Hematopoietic multipotent progenitor cell treated with erythropoietin and hydrocortisone succinate and interleukin-3 and kit ligand, for 15 days (in vitro differentiated cells): ENCODE results near the gene CDC42EP4.
"Not testable (repeated sequence)": the region's sequence is repeated elsewhere in the genome, so short reads cannot be mapped to it uniquely, and the experiment has no call there.

ENCODE experiments used
- DNase-seq: peaks from one replicate; pipeline ENCODE4 v3.0.0-alpha.2; 2015; ENCODE audit warnings: low spot score

Gene CDC42EP4

DNA sequence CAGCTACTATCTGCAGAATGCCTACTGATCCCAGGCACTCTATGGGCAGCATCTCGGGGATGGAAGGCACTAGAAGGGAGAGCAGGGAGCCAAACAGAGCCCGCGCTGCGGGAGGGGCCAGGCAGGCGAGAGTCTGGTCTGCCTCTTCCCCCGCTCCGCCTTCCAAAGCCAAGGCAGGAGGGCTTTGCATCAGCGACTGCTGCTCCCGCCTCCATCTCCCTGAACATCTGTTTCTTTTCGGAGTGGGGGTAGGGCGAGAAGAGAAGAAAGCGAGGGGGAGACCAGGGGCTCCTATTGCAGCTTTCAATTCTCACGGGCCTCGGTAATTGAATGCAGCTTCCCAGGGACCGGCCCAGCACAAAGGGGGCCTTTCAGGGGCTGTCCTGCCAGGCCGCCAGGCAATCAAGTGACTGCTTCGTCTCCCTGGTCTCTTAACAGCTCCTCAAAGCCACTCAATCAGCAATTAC, 31.4 kb upstream of the CDC42EP4 start:
- no peak for DNase-seq

DNA sequence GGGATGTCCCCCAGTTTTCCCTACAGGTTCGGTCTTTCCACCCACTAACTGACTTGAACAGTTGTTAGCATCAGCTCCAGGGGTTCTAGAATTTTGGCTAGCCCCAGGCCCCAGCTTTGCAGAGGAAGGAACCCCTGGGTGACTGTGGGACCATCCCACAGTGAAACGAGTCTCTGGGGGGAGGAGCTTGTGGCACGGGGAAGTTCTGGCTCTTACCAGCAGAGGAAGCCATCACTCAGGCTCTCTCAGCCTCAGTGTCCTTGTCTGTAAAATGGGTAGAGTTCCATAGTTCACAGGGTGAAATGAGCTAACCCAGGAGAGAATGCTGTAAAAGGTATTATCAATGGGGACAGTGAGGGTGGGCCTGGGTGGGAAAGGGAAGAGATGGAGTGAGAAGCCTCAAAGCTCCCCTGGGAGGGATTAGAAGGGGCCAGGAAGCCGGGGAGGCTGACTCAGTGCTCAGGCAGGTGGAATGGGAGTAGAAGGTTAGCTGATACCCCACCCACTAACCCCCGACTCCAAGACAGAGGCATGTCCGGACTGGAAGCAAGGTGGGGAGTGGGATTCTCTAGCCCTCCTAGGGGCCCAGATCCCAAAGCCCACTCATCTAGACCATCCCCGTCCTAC, 30.9 kb upstream of the CDC42EP4 start:
- DNase-seq, result no peak

DNA sequence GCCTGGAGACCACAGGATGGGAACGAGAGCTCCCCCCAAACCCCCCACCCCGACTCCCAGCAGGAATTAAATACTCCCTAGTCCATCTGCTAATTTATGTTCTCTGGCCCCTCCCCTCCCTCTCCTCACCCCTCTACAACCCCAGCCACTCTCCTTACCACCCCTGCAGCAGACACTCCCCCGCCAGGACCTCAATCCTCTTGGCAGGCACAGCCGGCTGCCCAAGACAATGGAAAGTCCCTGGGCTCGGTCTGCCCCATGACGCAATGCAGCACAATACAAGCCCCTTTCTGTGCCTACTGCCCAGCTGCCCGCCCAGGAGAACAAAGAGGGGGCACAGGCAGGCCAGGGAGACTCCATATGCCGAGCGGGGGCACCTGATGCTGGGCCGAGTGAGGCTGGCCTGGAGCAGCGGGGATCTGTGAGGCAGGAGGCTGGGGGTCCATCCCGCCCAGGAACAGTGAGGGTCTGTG, 30.3 kb upstream of the CDC42EP4 start:
- no peak for DNase-seq

DNA sequence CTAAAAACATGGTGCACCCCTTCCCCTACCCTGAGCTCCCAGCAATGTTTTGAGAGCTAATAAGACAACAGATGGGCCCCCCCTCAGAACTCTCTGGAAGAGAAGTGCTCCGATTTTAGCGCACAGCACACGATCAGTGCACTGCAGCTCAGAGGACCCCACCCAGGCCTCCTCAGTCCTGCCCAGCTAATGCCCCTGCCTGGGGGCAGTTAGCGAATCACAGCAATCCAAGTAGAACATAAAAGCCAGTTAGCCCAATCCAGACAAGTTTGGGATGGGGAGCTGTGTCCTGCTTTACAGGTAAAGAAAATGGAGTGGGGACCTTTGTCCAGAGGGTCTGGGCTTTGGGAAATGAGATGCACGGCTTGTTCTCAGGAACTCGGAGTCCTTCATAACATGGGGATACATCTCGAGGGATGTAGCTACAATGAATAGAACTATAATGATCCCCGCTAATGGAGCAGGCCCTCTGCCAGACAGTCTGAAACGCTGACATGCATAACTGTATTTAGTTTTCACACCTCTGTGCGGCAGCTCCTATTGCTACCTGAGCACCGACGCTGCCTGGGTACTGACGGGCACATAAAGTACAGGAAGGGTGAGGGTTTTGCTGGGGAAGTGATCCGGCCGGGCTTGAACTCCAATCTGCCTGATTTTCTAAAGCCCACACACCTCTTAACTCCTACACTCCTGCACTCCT, 29.7 kb upstream of the CDC42EP4 start:
- DNase-seq, result no peak

DNA sequence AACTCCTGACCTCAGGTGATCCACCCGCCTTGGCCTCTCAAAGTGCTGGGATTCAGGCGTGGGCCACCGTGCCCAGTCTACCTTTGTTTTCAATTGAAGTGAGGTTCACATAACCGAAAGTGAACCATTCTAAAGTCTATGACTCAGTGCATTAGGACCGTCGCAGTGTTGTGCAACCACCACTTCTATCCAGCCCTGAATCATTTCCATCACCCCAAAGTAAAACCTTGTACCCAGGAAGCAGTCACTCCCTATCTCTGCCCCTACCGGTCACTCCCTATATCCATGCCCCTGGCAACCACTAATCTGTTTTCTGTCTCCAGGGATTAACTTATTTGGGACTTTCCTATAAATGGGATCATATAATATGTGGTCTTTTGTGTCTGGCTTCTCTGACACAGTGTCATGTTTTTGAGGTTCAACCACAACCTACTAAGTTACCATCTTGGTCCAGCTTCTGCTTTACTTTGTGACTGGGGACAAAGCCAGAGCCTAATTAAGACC, 28.3 kb upstream of the CDC42EP4 start:
- no peak for DNase-seq

DNA sequence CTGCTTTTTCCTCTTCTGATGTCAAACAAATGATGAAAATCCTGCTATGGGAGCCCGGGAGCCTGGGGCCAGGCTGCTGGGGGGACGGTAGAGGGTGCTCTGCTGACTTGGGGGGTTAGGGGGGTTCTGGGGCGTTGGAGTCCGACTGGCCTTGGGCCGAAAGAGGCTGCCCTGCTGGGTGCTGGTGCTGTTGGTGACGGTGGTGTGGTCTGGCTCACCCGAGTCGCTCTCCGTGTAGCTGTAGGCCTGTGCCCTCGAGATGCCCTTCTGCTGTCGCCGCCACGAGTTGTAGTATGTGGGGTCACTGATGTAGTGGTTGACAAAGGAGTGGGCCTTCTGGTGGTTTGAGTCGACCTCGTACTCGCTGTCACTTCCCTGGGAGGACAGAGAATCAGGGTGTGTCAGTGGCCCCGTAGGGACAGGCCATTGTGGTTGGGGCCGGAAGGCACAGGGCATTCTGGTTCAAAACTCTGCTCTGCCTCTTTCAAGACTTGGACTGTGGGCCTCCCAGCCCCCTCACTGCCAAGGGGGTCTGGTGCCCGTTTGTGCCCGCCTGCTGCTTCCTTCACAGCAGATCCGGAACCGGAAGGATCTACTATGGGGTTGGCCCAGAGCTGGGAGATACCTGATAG, 26.9 kb upstream of the CDC42EP4 start:
- no peak for DNase-seq

DNA sequence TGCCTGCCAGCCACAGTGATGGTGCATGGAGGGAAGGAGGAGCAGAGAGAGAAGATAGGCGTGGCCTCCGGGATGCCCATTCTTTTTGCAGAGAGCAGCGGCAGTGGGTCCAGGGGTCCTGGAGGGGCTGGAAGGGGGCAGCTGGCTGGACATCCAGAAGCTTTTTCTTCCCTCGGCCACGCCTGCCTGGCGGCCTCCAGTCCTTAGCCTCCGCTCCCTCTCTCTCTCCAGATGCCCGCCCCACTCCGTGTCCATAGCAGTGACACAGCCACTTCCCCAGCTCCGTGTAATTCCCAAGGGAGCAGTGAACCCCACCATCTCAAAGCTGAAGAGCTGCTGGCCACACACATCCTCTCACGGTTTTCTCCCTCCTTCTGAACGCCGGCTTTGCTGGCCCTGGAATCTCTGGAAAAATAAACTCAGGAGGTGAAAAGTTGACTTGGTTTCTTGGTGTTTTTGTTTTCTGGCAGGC, 26.3 kb upstream of the CDC42EP4 start:
- DNase-seq, result no peak

DNA sequence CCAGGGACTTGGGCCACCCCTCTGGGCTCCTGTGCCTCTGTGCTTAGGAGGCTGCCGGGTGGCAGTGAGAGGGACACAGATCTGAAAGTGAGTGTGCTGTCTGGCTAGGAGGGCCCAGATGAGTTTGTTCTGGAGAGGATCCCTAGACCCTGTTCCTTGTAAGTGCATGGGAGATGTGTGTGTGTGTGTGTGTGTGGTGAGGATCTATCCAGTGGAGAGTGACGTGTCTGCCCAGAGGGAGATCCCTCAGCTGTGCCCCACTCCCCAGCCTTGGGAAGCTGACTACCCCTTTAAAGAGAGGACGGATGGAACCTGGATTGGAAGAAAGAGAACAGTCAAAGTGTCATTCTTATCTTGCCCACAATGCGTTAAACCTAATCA, 25.5 kb upstream of the CDC42EP4 start:
- DNase-seq, result no peak

DNA sequence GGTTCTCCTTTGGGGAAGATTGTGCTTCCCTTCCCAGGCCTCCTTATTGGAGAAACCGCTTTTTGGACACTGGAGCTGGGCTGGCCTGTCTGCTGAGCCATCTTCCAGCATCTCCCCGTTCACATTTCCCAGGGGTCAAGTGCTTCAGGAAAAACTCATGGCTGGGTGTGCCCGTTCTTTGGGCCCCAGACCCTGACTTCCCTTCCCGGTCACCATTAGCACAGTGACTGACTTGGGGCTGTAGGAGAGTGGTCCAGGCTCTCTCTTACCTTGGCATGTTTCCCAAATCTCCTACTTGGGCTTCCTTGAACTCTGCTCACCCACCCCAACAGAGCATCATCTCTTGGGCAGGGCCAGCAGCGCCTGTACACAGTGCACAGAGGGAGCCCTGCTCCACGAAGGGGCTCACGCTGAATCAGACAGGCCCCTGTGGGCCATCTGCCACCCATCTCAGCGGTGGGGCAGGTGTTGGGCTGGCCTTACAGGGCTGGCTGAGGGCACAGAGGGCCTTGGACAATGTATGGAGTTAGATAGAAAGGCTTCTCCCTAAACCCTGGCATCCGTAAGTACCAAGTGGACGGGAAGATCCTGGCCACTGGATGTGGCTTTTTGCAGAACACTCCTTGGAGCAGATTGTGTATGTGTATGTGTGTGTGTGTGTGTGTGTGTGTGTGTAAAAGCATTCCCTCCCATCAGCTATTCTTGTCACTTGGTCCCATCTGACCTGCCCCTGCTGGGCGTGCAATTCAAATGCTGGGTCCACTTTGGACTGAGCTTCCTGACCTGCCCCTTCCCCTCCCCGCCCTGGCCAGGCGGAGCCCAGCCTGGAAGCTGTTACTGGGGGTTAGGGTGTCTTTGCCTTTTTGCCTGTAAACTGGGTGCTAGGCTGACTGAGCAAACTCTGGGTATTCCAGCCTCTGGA, 24.9 kb upstream of the CDC42EP4 start:
- no peak for DNase-seq

DNA sequence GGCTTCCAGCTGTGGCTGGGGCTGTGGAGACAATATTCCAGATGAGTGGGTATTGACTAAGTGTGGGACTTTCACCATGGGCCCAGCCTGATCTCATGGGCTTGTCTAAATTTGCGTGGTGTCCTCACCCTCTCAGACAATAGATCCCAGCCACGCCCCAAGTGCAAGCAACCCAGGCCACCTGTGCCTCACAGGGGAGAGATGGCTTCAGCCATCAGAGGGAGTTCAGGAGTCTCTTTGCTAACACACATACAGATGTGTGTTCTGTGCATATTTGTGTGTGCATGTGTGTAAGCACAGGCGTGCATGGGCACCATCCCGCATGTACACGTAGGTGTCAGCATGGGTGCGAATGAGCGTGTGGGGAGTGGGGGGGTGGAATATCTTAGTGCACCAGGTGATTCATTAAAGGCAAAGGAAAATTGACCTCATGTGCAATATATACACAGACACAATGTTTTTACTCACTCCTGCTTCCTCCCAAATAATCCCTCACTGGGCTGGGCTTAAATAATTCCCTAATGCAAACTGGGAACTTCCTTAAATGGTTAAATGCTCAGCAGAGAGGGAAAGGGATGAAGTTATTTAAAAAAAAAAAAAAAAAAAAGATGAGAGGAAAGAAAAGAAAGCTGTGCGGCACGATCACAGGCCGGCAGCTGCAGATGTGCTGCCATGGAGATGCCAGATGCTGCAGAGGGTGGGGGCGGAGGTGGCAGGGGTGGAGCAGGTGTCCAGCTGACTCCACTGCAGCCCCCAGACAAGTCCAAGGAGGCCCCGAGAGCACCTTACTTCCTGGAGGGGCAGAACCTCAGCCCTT, 24.0 kb upstream of the CDC42EP4 start:
- DNase-seq, result no peak

DNA sequence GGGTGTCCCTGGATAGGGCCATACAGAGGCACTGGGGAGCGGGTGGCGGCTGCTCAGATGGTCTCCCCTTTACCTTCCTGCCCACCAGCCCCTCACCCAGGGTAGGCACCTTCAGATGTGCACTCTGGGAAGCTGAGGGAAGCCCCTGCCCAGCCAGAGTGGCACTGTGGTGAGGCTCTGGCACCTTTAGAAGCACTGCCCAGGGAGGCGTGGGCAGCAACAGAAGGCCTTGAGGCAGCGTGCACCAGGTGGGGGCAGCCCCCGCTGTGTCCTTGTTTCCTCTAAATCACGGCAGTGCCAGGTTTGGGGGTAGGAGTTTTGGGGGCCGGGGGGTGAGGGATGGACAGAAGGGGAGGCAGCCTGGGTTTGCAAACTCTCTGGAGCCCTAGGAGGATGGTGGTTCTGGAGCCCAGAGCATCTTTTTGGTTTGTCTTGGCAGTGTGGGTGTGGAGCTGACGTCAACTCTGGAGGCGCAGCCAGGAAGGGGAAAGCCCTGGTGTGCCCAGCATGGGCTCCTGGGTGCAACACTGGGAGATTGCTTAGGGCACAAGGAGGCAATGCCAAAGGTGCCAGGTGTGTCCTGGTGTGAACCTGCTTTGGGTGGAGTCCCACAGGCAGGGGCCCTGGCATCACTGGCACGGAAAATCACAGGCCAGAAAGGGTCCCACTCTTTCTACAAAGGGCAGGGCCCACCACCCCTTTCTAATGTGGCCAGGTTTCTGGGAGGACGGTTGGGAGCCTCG, 23.1 kb upstream of the CDC42EP4 start:
- no peak for DNase-seq

DNA sequence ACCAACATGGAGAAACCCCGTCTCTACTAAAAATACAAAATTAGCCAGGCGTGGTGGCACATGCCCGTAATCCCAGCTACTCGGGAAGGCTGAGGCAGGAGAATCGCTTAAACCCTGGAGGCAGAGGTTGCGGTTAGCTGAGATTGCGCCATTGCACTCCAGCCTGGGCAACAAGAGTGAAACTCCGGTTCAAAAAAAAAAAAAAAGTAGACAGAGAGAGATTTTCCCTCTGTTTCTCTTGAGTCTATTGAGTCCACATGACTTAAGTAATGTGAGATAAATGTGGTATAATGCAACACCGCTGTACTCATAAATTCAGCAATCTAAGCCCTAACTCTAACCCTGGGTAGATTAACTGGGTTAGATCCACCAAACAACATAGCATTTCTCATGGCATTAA, 21.6 kb upstream of the CDC42EP4 start:
- not testable (repeated sequence) for DNase-seq

DNA sequence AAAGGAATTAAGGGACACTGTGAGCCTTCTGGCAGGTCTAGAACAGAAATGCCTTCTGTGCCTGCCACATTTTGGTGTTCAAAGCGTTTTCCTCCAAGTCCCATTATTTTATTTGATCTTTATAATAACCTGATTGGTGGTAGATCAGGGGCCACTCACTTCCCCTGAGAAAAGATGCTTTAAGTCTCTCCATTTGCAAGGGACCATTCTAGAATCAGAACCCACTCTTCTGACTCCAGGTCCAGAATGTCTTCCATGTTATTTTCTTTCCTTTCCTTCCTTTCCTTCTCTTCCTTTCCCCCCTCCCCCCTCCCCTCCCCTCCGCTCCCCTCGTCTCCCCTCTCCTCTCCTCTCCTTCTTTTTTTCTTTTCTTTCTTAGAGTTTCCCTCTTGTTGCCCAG, 19.3 kb upstream of the CDC42EP4 start:
- no peak for DNase-seq

DNA sequence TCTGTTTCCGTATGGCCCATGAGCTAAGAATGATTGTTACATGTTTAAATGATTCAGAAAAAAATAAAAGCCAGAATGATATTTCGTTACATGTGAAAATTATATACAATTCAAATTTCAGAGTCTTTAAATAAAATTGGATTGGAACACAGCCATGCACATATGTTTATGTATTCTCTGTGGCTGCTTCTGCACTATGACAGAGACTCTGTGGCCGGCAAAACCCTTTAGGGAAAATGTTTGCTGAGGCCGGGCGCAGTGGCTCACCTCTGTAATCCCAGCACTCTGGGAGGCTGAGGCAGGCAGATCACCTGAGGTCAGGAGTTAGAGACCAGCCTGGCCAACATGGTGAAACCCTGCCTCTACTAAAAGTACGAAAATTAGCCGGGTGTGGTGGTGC, 15.9 kb upstream of the CDC42EP4 start:
- DNase-seq, result no peak

DNA sequence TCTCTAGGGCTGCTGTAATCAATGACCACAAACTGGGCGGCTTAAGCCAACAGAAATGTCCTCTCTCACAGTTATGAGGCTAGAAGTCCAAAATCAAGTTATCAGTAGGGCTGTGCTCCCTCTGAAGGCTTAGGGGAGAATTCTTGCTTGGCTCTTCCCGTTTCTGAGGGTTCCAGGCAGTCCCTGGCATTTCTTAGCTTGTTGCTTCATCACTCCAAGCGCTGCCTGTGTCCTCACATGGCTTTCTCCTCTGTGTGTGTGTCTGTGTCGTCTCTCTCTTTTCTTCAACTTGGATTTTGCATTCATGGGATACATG, 13.7 kb upstream of the CDC42EP4 start:
- no peak for DNase-seq

DNA sequence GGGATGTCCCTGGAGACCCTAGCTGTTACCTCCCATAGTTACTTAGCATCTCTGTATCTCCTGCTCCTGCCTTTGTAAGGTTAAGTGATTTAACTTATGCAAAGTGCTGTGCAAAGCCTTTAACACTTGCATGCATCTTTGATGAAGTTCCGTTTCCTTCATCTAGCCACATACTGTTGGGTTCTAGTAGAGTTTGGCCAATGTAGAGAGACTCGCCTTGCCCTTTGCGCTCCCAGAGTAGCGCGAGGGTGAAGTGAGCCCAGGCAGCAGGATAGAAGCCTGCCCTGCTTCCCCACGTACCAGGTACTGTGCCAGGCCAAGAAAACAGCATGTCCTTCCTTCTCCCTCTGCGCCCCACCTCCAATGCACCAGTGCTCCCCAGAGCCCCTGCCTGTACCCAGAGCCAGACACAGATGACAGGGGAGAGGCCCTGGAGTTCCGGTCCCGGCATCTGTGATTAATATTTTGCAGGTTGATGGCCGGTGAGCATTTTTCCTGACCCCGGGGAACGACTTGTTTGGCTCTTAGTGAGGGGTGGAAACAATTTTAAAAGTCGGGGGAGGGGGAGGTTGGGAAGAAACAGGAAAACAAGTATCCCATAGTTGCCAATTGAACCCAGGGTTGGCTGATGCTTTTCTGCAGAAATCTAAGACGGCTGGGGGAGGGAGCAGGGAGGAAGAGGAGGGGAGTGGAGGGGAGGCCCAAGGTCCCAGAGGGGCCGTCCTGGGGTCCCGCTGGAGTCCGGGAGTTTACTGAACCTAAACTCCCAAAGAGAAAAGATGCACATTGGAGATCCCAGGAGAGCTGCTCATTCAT, 13.1 kb upstream of the CDC42EP4 start:
- no peak for DNase-seq

DNA sequence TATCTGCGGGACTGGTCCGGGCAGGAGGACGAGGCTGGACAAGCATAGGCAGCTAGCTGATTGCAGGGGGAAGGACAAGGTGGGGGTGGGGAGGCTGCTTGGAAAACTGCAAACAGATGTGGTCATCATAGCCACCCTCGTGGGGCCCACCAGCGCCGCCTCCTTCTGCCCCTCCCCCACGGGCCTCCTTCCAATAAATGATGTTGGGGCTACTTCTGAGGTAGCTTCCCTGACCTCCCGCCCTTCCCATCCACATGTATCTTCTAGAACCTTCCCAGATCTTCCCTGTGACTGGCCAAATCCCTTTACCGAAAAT, 12.3 kb upstream of the CDC42EP4 start:
- no peak for DNase-seq

DNA sequence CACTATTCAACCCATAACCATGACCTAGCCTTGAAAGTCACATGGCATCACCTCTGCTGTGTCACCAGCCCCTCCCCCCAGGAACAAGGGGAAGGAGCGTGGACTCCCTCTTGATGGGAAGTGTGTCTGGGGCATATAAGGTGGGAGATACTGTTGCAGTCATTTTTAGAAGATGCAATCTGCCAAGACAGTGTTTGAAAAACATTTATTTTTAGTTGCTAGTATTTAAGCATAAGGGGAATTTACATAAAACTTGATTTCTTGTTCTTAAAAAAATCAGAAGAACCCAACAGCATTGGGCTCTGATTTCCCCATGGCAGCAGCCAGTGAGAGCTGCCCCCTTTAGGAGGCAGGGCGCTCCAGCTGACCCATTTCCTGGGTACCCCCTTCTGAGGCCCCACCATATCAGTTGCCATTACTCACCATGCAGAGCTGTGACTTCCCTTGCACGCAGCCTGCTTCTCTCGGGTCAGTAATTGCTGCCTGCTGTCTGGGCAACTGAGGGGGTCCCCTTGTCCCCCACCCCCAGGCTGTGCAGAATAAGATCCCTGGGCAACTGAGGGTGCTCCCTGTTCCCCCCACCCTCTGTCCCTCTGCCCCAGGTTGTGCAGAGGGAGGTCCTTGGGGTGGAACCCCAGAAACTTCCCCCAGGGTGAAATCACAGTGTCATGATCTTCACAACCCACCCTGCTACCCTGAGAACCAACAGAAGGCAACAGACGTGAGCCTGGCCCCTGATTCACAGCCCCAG, 11.8 kb upstream of the CDC42EP4 start:
- DNase-seq, result no peak

DNA sequence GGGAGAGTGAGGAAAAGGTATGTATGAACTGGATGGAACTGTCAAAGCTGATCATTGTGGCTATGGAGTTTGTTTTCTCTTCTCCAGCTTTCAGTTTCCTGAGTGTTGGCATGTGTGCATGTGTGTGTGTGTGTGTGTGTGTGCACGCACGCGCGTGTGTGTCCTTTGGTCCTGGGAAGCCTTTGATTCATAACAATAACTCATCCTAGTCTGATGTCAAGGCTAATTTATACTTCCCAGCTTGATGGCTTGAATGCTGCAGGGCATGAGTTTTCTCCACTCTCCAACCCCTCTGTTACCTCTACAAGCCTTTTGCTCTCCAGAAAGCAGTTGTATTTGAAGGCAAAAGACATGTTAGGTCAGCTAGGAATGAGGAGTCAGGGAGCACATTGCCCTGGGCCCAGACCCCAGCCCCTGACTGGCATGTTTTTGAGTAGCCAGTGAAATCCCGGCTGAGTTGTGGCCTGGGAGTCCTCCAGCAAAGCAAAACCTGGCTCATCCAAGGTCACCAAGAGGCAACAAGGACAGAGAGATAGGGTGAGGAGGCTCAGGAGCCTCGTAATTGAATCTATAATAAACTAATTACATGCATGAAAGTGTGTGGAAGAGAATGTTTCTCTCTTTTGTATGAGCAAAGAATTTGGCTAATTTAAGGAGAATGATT, 8.9 kb upstream of the CDC42EP4 start:
- DNase-seq, result no peak
